ENCODE measurements around the gene AKT3.

The AKT3 gene

DNA sequence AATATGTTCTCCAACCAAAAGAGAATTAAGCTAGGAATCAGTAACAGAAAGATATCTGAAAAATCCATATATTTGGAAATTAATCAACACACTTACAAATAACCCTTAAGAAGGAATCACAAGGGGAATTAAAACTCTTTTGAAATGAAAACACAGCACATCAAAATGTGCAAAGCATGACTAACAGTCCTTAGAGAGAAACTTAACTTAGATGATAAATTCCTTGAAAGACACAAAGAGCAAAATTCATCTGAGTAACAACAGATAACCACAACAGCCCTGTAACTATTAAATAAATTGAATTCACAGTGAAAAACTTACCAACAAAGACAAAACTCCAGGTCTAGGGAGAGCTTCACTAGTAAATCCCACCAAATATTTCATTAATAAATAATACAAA lies 310.4 kb downstream of the AKT3 start:
- DNase-seq (ENCODE audit: low read depth): peak; percentile 9
- no peak overlapping the region for H3K4me3 ChIP-seq (replicated peaks; ENCODE audit: low read depth, low read length)
- TF ChIP-seq, protein P1, sequence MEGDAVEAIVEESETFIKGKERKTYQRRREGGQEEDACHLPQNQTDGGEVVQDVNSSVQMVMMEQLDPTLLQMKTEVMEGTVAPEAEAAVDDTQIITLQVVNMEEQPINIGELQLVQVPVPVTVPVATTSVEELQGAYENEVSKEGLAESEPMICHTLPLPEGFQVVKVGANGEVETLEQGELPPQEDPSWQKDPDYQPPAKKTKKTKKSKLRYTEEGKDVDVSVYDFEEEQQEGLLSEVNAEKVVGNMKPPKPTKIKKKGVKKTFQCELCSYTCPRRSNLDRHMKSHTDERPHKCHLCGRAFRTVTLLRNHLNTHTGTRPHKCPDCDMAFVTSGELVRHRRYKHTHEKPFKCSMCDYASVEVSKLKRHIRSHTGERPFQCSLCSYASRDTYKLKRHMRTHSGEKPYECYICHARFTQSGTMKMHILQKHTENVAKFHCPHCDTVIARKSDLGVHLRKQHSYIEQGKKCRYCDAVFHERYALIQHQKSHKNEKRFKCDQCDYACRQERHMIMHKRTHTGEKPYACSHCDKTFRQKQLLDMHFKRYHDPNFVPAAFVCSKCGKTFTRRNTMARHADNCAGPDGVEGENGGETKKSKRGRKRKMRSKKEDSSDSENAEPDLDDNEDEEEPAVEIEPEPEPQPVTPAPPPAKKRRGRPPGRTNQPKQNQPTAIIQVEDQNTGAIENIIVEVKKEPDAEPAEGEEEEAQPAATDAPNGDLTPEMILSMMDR (IDR thresholded peaks at IDR 0.05; ENCODE audit: low read length, missing control alignments): no peak

DNA sequence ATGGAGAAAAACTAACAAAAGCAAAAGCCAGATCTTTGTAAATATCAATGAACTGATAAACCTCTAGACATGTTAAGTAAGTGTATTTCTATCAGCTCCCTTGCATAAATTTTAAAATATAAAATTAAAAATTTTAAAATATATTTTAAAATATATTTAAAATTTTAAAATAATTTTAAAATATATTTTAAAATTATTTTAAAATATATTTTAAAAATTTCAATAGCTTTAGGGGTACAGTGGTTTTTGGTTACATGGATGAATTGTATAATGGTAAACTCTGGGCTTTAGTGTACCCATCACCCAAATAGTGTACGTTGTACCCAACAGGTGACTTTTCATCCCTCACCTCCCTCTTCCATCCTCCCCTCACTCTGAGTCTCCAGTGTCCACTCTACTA lies 315.0 kb downstream of the AKT3 start:
- H3K4me3 ChIP-seq (replicated peaks; ENCODE audit: low read depth, low read length): no peak overlapping the region
- TF ChIP-seq, protein P1 (IDR thresholded peaks at IDR 0.05; ENCODE audit: low read length, missing control alignments): no peak
- no peak for DNase-seq (ENCODE audit: low read depth)

DNA sequence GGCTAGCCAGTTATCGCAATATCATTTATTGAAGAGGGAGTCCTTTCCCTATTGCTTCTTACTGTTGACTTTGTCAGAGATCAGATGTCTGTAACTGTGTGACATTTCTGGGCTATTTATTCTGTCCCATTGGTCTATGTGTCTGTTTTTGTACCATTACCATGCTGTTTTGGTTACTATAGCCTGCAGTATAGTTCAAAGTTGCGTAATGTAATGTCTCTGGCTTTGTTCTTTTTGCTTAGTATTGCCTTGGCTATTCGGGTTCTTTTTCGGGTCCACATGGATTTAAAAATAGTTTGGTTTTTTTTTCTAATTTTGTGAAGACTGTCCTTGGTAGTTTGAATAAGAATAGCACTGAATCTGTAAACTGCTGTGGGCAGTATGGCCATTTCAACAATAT lies 320.5 kb downstream of the AKT3 start:
- TF ChIP-seq, protein P1 (IDR thresholded peaks at IDR 0.05; ENCODE audit: low read length, missing control alignments): no peak
- H3K4me3 ChIP-seq (replicated peaks; ENCODE audit: low read depth, low read length): no peak overlapping the region
- DNase-seq (ENCODE audit: low read depth): no peak

DNA sequence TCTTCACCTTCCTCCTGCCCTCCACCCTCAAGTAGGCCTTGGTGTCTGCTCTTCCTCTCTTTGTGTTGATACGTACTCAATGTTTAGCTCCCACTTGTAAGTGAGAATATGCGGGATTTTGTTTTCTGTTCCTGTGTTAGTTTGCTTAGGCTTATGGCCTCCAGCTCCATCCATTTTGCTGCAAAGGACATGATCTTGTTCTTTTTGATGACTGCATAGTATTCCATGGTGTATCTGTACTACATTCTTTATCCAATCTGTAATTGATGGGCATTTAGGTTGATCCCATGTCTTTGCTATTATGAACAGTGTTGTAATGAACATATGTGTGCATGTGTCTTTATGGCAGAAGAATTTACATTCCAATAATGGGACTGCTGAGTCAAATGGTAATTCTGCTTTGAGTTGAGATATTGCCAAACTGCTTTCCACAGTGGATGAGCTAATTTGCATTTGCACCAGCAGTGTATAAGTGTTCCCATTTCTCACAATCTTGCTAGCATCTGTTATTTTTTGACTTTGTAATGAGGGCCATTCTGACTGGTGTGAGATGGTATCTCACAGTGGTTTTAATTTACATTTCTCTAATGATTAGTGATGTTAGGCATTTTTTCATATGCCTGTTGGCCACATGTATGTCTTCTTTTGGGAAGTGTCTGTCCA lies 321.5 kb downstream of the AKT3 start:
- DNase-seq (ENCODE audit: low read depth): no peak
- TF ChIP-seq, protein P1 (IDR thresholded peaks at IDR 0.05; ENCODE audit: low read length, missing control alignments): no peak
- no peak overlapping the region for H3K4me3 ChIP-seq (replicated peaks; ENCODE audit: low read depth, low read length)

DNA sequence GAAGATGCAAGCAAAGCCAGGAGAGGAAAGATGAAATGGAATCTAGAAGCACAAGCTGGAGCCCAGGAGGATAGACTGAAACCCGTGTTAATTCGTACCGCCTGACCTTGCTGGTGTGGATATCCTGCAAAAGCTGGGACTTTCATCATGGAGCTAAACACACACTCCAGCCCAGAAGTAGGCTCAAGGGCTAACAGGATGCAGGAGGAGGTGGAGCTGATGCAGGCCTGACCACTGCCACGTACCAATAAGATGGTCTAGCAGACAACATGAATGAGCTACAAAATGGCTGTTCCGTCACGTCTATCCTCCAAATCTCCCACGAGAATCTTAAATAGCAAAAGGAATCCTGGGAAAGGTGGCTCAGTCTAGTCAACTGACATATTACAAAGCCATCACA lies 323.9 kb downstream of the AKT3 start:
- TF ChIP-seq, protein P1 (IDR thresholded peaks at IDR 0.05; ENCODE audit: low read length, missing control alignments): no peak
- no peak for DNase-seq (ENCODE audit: low read depth)
- H3K4me3 ChIP-seq (replicated peaks; ENCODE audit: low read depth, low read length): no peak overlapping the region

DNA sequence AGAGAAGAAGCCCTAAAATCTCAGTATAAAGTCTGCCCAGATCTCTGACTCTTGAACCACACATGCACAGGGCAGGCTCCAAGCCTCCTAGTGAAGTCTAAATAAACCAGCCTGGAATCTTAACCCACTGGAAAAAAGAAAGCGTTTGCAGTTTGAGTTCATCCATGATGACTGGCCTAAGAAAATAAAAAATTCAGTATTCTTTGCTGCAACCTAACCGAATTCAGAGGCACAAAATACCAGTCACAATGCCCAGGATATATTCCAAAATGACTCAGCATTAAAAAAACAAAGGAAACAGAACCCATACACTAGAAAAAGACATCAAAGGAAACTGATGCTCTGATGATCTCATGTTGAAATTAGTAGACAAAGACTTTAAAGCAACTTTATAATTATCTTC lies 325.0 kb downstream of the AKT3 start:
- TF ChIP-seq, protein P1 (IDR thresholded peaks at IDR 0.05; ENCODE audit: low read length, missing control alignments): no peak
- peak; percentile 86 for DNase-seq (ENCODE audit: low read depth)
- H3K4me3 ChIP-seq (replicated peaks; ENCODE audit: low read depth, low read length): no peak overlapping the region

DNA sequence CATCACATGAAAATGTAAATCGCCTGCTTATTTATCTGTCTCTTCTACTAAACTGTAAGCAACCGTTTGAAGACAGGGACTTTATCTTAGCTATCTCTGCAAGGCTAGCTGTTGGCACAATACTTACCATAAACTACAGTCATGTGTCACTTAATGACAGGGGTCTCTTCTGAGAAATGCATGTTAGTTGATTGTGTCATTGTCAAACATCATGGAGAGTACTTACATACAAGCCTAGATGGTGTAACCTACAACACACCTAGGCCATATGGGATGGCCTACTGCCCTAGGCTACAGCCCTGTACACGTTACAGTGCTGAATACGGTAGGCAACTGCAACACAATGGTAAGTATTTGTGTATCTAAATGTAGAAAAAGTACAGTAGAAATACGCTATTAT lies 326.3 kb downstream of the AKT3 start:
- no peak for DNase-seq (ENCODE audit: low read depth)
- TF ChIP-seq, protein P1 (IDR thresholded peaks at IDR 0.05; ENCODE audit: low read length, missing control alignments): no peak
- H3K4me3 ChIP-seq (replicated peaks; ENCODE audit: low read depth, low read length): no peak overlapping the region
